OCI-LY7 (cell line): ENCODE results near the gene TMEM132E. TPM values are rescaled to one million over a fixed set of nuclear protein-coding genes. Genes with fewer than 3 reads are reported as not detected.

Experiments used
- BruUV-seq: library from RNA; stranded (reverse); fragments of 400-500 nt; replicated peaks from 2 replicates; lab custom pipeline; 2021; lab: Mats Ljungman, UMichigan
- CTCF ChIA-PET: fragments of 300-600 bp; sonication (Branson Sonifier 250); formaldehyde crosslinking; loops from one replicate; lab custom pipeline; 2022; ENCODE audit warnings: antibody characterized with exemption; ENCODE audit not compliant: unreplicated experiment; lab: Charles Lee
- POLR2A ChIA-PET: fragments of 300-600 bp; sonication (Branson Sonifier 250); formaldehyde crosslinking; loops from one replicate; lab custom pipeline; 2022; ENCODE audit warnings: antibody characterized with exemption; lab: Charles Lee
- DNase-seq: peaks from one replicate; pipeline ENCODE4 v3.0.0-alpha.2; 2015; ENCODE audit warnings: low spot score
- H2AFZ ChIP-seq: fragments of 200-600 bp; sonication (generic), shearing (Covaris generic); 2 replicates; pipeline ENCODE4 v1.6.1; 2014; ENCODE audit warnings: mild to moderate bottlenecking, antibody characterized with exemption, low read length, moderate library complexity
- H3K27ac ChIP-seq: fragments of 200-600 bp; sonication (generic); 2 replicates; pipeline ENCODE4 v1.5.1; 2014; ENCODE audit warnings: mixed run types, low read depth, mild to moderate bottlenecking, moderate library complexity, low read length, inconsistent platforms; ENCODE audit not compliant: poor library complexity, severe bottlenecking
- H3K36me3 ChIP-seq: fragments of 200-600 bp; sonication (generic); 2 replicates; pipeline ENCODE4 v1.6.1; 2014; ENCODE audit warnings: mild to moderate bottlenecking, antibody characterized with exemption, low read length, moderate library complexity, mixed read lengths; ENCODE audit not compliant: insufficient read depth
- H3K4me1 ChIP-seq: fragments of 200-600 bp; sonication (generic); 2 replicates; pipeline ENCODE4 v1.5.1; 2014; ENCODE audit warnings: mild to moderate bottlenecking, low read length; ENCODE audit not compliant: insufficient read depth, poor library complexity, severe bottlenecking
- H3K4me2 ChIP-seq: fragments of 200-600 bp; sonication (generic); 2 replicates; pipeline ENCODE4 v1.6.1; 2014; ENCODE audit warnings: mild to moderate bottlenecking, low read length
- H3K4me3 ChIP-seq: fragments of 200-600 bp; sonication (generic); 2 replicates; pipeline ENCODE4 v1.5.1; 2014; ENCODE audit warnings: mild to moderate bottlenecking, low read depth, low read length; ENCODE audit not compliant: poor library complexity, severe bottlenecking
- H3K79me2 ChIP-seq: fragments of 200-600 bp; sonication (generic); 2 replicates; pipeline ENCODE4 v1.6.1; 2016; ENCODE audit warnings: low read depth, mild to moderate bottlenecking, low read length, moderate library complexity, mixed read lengths; ENCODE audit not compliant: insufficient read depth
- H3K9me2 ChIP-seq: fragments of 200-600 bp; sonication (generic); 2 replicates; pipeline ENCODE4 v1.6.1; 2016; ENCODE audit warnings: mild to moderate bottlenecking, low read length, mixed read lengths; ENCODE audit not compliant: insufficient read depth
- H3K9me3 ChIP-seq: fragments of 200-600 bp; sonication (generic); 2 replicates; pipeline ENCODE4 v1.6.1; 2014; ENCODE audit warnings: mild to moderate bottlenecking, mixed run types, low read length, mixed read lengths
- H4K20me1 ChIP-seq: fragments of 200-600 bp; sonication (generic); 2 replicates; pipeline ENCODE4 v1.6.1; 2014; ENCODE audit warnings: mild to moderate bottlenecking, antibody characterized with exemption, low read length, moderate library complexity, mixed read lengths; ENCODE audit not compliant: insufficient read depth
- EZH2phosphoT487 ChIP-seq: fragments of 200-600 bp; sonication (generic); IDR thresholded peaks from 2 replicates; pipeline ENCODE4 v1.6.1; 2018; ENCODE audit warnings: low read depth, borderline replicate concordance, mild to moderate bottlenecking, mixed run types, antibody characterized with exemption, low read length, moderate library complexity, mixed read lengths
- intact Hi-C: fragments of 100-400 bp; cut with micrococcal nuclease; formaldehyde crosslinking; loops from one replicate; pipeline ENCODE4 v1.10.0; 2022; ENCODE audit not compliant: unreplicated experiment
- total RNA-seq, 2 experiments: library from RNA; depleted of rRNA in 1 of 2; stranded (reverse); fragments of >200 nt in 1 of 2; shearing (Covaris generic) in 1 of 2; gene quantifications; 2 replicates each; pipeline ENCODE4 v1.2.3, GENCODE V29; 2014 to 2022
- TF ChIP-seq, protein P1 (sequence below): fragments of 200-600 bp; sonication (generic); conservative IDR thresholded peaks from 2 replicates; pipeline ENCODE4 v1.5.1; 2014; ENCODE audit warnings: mild to moderate bottlenecking, antibody characterized with exemption, low read length, moderate library complexity, mixed read lengths

The TMEM132E gene
- total RNA-seq, 2 experiments from 2014 or later, result not detected

DNA sequence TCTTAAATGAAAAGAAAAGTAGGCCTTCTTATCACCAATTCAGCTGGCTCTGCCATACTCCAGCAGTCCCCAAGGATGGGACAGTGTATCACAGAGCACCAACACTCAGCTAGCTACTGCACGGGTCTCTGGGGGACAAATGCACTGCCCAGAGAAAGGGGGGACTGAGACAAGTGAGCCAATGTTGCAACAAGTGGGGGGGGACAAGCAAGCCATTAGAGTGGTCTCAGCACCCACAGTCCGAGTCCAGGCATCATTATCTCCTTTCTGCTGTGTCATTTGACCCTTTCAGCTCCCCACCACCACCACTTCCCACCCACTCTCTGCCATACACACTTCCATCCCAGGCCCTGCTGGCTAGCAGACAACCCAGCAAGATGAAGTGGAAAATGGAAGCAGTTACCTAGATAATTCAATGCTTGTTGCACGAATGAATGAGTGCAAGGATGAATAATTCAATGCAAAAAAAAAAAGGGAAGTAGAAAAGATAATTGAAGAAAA, 7.0 kb downstream of the TMEM132E start:
- CTCF ChIA-PET, result no interaction called here
- Histone ChIP-seq H3K79me2 (no peaks in the 10 kb centered on the region), H3K4me3 (no peak overlapping the region), H3K4me2 (no peak overlapping the region), H3K4me1 (no peaks in the 10 kb centered on the region), H3K9me2 (no peaks in the 10 kb centered on the region), H3K27ac (no peak overlapping the region), H3K36me3 (no peaks in the 10 kb centered on the region), H2AFZ (no peak overlapping the region), H4K20me1 (no peaks in the 10 kb centered on the region), H3K9me3 (no peaks in the 10 kb centered on the region)
- no peak for DNase-seq
- POLR2A ChIA-PET, result no interaction called here
- no peak for TF ChIP-seq EZH2phosphoT487
- TF ChIP-seq, protein P1, sequence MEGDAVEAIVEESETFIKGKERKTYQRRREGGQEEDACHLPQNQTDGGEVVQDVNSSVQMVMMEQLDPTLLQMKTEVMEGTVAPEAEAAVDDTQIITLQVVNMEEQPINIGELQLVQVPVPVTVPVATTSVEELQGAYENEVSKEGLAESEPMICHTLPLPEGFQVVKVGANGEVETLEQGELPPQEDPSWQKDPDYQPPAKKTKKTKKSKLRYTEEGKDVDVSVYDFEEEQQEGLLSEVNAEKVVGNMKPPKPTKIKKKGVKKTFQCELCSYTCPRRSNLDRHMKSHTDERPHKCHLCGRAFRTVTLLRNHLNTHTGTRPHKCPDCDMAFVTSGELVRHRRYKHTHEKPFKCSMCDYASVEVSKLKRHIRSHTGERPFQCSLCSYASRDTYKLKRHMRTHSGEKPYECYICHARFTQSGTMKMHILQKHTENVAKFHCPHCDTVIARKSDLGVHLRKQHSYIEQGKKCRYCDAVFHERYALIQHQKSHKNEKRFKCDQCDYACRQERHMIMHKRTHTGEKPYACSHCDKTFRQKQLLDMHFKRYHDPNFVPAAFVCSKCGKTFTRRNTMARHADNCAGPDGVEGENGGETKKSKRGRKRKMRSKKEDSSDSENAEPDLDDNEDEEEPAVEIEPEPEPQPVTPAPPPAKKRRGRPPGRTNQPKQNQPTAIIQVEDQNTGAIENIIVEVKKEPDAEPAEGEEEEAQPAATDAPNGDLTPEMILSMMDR, result no peak
- no TSS peak for BruUV-seq
- intact Hi-C loops, result no loop called here

GRCh38 chr17:34588266-34588665, 8.9 kb downstream of the TMEM132E start:
- no peak overlapping the region for H3K27ac ChIP-seq
- ChIA-PET CTCF (no interaction called here), POLR2A (no interaction called here)
- H3K9me2 ChIP-seq, result no peaks in the 10 kb centered on the region
- intact Hi-C loops, result no loop called here
- no peaks in the 10 kb centered on the region for H3K79me2 ChIP-seq
- no peaks in the 10 kb centered on the region for H3K4me1 ChIP-seq
- no peak overlapping the region for H3K4me3 ChIP-seq
- no peak for DNase-seq
- no peak for TF ChIP-seq EZH2phosphoT487
- TF ChIP-seq, protein P1, result no peak
- no peaks in the 10 kb centered on the region for H3K36me3 ChIP-seq
- no TSS peak for BruUV-seq
- H3K4me2 ChIP-seq, result no peak overlapping the region
- no peaks in the 10 kb centered on the region for H4K20me1 ChIP-seq
- H2AFZ ChIP-seq, result no peak overlapping the region
- H3K9me3 ChIP-seq, result no peaks in the 10 kb centered on the region

- Histone ChIP-seq H3K4me1 (no peaks in the 10 kb centered on the region), H3K4me3 (no peak overlapping the region), H4K20me1 (no peaks in the 10 kb centered on the region), H3K79me2 (no peaks in the 10 kb centered on the region), H3K27ac (no peak overlapping the region), H3K36me3 (no peaks in the 10 kb centered on the region), H3K4me2 (no peak overlapping the region), H3K9me2 (no peaks in the 10 kb centered on the region), H2AFZ (no peak overlapping the region), H3K9me3 (no peaks in the 10 kb centered on the region)
- intact Hi-C loops, result no loop called here
- BruUV-seq, result no TSS peak
- DNase-seq, result no peak
- no peak for TF ChIP-seq EZH2phosphoT487
- TF ChIP-seq, protein P1, result no peak
- POLR2A ChIA-PET, result no interaction called here
- CTCF ChIA-PET, result no interaction called here
Observed at GRCh38 chr17:34589120-34589965, 10.0 kb downstream of the TMEM132E start.
